Measurements from ENCODE around the gene PEX11B.

Gene PEX11B, protein sequence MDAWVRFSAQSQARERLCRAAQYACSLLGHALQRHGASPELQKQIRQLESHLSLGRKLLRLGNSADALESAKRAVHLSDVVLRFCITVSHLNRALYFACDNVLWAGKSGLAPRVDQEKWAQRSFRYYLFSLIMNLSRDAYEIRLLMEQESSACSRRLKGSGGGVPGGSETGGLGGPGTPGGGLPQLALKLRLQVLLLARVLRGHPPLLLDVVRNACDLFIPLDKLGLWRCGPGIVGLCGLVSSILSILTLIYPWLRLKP

DNA sequence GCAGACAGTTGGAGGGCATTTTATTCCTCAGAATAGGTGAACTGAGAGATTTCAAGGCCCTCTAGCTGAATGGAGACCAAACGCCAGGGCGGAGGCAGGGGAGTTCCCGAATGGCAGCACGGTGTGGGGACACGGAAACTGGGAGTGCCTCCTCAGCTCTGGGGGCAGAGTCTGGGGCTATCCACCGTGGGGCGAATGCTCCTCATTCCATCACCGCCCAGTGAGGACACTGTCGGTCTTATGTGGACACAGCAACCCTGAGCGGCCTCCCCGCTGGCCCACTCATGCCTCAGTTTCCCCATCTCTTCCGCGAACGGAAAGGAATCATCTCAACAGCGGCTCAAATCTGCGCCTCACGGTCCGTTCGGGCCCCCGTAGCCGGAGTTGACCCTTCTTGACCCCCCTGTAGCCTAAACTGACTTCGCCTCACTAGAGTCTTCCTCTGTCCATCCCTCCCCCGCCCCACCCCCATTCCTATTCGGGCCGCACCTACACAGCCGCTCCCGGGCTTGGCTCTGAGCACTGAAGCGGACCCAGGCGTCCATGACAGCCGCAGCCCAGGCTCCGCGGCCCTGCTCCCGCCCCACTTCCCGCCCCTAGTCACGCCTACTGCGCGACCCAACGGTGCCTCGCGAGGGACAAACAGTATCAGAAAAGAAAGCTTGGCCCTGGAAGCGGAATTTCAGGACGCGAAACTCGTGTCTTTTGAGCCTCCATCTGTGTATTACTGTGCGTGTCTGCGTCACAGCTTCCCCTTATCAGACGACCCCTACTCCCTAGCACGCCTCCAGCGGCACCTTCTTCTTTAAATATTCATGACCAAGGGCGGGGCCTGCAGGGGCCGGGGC is at the start of gene PEX11B:
PEX11B (minus strand) TSS at position 574 of the 848 bp plus-strand sequence; CDS start at position 545, 29 bp downstream.
- no peak for DNase-seq (ENCODE audit: low read depth, low spot score)

DNA sequence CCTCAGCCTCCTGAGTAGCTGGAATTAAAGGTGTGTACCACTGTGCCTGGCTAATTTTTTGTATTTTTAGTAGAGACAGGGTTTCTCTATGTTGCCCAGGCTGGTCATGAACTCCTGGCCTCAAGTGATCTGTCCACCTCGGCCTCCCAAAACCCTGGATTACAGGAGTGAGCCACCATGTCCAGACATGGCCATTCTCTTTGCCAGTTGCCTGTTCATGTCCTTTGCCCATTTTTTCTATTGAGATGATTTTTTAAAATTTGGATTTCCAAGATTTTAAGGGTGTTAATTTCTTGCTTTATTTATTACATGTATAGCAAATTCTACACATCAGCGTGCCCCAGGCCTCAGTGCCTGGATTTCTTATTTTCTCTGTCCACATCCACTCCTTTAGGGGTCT is 48.8 kb upstream of the PEX11B start:
- no peak for DNase-seq (ENCODE audit: low read depth, low spot score)

DNA sequence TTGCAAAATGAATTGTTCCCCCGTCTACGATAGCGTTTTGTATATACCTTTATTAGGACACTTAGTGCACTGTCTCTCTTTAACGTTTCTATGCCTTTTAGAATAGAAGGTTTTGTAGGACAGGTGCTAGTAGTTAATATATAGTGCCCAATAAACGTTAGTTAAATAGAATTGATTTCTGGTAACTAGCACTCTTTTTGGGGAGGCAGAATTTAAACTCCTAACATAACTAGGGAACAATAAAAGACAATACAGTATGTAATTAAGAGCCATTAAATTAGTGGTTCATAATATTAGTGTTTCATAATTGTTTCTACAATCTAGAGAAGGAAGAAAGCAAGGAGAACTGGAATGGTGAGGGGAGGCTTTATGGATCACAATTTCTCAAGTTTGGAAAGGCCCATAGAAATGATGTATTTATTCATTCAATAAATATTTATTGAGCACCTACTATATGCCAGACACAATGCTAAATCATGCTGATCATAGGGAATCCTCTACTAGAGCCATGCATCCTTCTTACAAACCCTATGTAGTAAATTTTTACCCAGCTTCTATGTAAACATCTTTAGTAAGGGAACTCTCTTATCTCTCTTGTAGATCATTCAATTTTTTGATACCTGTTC is 46.7 kb upstream of the PEX11B start:
- no peak for DNase-seq (ENCODE audit: low read depth, low spot score)

DNA sequence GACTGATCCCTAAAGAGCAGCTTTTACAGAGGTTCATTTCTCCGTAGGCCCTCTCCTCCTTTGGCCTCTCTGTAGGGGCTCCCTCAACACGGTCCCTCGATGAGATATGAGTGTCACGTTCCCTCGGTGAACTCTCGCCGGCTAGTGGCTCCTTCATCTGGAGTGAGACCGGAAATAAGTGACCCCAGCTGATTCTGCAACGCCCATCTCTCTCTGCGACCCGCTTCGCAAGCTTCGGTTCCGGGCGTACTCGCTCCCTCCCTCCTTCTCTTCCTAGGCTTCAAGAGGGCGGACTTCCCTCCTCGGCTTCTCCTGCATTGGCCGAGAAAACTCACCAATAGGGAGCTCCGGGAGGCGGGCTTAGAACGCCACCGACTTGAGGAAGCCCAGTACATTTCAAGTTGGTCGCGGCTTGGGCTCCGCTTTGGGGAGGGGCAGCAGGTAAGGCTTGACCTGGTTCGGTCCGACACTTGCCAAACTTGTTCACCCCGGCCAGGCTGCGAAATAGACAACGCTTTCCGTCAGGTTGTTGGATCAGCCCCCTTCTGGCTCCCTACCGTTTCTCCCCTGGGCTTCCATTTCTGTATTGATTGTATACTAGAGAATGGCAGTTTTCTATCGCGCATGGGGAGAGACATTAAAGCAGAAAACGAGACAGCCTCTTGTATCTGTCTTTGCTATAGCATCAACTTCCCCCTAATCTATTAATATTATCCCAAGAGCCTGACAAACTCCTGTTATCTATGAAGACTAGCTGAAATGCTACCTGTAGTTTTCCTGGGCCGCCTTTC is 46.0 kb upstream of the PEX11B start, which contains the start of the genes ANKRD34A and POLR3GL:
ANKRD34A (minus strand) TSS at position 248 of the 791 bp plus-strand sequence. CDS start 2,816 bp downstream, outside the sequence.
POLR3GL (plus strand) TSS at position 363 of the 791 bp plus-strand sequence. CDS start 10,176 bp downstream, outside the sequence.
- DNase-seq (ENCODE audit: low read depth, low spot score) = peak; percentile 89

DNA sequence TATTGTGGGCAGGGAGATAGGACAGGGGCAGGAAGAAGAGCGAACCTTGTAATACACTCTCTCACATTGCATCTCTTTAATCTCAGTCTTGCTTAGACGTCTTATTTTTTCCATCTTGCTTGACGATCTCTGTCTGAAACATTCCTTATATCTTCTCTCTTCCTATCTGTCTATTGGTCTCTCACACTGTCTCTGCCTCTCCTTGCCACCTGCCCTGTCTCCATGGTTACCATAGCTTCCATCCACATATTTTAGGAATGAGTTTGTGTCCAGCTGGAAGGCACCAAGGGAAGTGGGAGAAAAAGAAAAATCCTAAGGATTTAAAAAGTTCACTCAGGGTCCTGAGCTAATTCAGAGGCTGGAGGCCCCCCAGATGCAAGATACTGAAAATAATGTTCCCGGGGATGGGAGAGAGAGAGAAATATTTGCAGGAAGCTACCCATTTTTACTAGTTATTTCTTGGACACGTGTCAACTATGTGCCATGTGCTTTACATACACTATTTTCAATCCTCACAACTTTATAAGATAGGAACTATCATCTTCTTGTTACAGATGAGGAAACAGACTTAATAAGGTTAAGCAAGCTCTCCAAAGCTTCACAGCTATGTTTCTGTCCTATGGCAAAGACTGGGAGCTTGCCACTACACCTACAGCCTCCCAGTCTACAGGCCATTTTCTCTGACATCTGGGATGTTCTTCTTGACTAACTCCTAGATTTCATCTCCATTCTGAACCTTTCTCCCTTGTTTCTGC is 44.9 kb upstream of the PEX11B start:
- no peak for DNase-seq (ENCODE audit: low read depth, low spot score)

DNA sequence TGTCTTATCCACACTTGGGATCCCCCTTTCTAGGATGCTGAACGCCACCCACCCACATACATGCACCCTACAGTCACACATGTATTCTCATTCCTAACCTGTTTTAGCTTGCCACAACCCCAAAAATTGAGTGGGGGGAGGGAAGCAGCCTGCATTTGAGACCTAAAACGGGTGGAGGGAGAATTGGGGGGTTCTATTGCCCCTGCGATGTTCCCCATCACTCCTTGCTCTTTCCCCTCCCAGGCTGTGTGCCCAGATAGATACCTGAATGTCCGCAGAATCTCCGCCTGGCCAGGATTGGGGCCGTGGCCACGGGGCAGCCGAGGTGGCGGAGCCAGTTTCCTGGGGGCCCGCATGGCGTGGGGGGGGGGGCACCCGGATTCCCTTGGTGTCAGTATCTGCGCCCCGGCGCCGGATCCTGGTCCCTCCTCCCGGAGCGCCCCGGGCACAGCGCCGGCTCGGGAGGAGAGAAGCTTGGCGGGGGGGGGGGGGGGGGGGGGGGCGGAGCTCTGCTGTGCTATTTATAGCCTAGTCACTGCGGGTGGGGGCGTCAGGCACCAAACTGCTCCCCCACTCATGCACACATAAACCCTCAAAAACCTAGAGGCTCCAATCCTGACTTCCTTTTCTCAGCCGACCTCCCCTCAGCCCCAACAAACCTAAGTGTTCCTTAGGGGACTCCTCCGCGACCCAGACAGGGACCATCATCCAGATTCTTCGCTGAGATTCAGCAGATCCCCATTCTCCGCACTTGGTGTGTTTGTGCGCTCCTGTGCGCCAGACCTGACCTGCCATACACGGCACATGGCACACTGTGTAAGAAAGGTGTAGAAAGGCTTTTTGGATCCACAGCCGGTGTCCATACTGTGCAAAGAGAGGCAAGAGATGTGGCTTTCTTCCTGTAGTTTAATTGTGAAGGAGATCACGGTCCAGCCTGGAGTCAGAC is 43.9 kb upstream of the PEX11B start:
- no peak for DNase-seq (ENCODE audit: low read depth, low spot score)

DNA sequence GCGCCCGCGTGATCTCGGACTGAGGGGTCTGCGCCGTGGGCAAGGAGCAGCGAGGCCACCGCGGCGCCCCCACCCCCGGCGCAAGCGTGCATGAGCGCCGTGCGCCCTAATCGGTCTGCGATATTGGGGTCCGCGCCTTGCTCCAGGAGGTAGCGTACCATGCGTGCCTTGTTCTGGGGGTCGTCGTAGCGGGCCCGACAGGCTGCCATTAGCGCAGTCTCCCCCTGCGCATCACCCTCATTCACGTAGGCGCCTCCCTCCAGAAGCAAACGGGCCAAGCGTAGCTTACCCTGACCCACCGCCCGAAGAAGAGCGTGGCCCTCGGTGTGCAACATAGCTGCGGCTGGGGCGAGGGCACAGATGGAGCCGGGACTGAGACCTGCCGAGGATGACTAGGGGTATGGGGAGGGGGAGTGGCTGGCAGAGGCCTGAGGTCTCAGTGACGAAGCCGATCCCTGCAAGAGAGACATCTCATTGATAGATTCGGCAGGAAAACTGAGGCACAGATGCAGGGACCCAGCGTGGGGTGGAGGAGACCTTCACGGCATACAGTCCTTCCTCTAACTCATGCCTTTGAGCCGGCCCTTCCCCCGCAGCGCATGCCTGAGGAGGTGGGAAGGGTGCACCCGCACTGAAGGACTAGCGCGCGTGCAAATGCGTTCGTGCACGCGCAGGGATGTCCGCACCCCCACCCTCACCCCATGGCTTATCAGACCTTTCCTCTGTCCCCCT is 43.1 kb upstream of the PEX11B start:
- DNase-seq (ENCODE audit: low read depth, low spot score) = no peak

DNA sequence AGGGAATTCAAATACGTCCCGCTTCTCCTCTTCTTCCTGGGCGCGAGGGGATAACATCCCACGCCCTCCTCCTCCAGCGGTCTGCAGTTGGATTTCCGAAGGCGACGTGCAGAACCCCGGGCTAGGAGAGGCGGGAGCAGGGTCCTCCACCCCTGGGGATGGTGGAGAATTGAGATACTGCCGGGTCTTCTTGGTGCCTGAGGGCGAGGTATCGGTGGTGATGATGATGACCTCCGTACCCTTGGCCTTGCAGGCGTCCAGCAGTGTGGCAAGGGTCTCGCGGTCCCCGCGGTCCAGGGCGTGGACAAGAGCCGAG is 42.5 kb upstream of the PEX11B start:
- no peak for DNase-seq (ENCODE audit: low read depth, low spot score)

DNA sequence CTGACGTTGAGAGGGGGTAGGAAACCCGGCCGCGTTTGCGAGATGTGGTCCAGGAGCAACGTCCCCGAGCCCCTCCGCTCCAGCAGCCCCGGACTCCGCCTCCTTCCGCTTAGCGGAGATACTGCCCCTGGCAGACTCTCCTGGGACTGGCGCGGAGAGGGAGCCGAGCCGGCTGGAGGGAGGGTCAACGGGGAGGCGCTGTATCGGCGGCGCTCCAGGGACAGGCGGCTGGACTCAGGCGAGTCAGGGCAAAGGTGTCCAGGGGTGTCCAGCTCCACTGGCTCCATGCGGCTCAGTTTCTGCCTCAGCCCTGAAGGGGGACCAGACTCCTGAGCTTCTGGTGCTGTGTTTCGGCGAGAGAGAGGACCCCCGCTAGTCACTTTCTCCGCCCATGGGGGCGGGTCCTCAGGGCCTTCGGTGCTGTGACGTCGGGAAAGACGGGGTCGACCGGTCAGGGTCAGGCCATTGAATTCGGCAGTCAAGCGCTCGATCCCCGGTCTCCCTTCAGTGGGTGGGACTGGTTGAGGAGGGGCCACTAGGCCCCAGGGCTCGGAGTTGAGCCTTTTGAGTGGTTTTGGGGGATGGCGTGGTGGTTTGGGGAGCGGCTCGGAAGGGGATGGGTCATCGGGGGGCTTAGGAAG is 42.1 kb upstream of the PEX11B start:
- no peak for DNase-seq (ENCODE audit: low read depth, low spot score)

DNA sequence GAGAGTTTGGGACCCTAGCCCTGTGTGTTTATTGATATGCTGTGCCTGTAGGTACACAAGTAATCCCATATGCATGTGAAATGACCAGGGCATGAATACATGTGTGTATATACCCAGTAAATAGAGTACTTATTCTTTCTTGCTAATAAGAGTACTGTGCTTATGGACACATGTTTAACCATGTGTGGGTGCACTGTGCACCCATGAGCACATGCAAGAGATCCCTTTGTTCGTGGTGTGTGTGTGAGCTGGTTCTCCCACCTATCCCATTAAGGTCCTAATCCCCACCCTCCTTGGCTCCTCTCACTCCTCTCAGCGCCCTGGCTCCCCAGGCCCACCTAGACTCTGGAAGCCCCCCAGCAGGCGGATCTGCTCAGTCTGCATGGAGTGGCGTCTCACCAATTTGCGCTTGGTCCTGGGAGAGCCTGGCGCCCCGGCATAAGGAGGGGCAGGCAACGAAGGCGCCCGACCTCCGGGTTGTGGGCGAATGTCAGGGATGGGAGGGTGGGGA is 41.5 kb upstream of the PEX11B start:
- no peak for DNase-seq (ENCODE audit: low read depth, low spot score)

DNA sequence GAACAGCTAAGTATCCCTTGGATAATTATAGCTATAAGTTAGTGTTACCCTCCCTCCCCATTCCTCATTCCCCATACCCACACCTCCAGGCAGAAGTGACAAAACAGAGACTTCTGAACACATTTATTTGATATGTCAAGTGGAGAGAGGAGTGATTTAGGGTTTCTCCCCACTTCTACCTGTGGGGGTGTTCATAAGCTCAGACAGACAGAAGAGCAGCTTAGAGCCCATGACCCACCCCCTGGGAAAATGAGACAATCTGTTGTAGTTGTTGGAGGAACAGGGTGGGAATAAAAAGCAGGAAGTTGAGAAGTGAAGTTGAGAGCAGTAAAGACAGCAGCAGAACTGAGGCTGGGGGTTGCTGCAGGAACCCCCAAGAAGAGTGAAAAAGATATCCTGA is 40.8 kb upstream of the PEX11B start:
- no peak for DNase-seq (ENCODE audit: low read depth, low spot score)

DNA sequence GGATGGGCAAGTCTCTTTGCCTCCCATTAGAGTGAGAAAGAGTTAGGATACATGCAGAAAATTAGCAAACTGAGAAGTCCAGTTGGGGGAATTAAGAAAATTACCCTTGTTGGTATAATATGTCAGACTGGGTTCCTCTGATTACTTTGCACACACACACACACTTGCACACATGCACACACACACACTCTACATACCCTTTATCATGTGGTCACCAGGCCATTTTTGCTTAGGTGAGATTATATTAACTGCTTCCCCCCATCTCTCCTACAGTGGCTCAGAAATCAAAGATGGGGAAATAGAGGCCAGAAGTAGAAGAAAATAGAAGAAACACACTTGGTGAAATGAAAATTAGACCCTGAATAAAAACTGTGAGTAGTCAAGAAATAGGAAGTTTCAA is 40.2 kb upstream of the PEX11B start:
- no peak for DNase-seq (ENCODE audit: low read depth, low spot score)

DNA sequence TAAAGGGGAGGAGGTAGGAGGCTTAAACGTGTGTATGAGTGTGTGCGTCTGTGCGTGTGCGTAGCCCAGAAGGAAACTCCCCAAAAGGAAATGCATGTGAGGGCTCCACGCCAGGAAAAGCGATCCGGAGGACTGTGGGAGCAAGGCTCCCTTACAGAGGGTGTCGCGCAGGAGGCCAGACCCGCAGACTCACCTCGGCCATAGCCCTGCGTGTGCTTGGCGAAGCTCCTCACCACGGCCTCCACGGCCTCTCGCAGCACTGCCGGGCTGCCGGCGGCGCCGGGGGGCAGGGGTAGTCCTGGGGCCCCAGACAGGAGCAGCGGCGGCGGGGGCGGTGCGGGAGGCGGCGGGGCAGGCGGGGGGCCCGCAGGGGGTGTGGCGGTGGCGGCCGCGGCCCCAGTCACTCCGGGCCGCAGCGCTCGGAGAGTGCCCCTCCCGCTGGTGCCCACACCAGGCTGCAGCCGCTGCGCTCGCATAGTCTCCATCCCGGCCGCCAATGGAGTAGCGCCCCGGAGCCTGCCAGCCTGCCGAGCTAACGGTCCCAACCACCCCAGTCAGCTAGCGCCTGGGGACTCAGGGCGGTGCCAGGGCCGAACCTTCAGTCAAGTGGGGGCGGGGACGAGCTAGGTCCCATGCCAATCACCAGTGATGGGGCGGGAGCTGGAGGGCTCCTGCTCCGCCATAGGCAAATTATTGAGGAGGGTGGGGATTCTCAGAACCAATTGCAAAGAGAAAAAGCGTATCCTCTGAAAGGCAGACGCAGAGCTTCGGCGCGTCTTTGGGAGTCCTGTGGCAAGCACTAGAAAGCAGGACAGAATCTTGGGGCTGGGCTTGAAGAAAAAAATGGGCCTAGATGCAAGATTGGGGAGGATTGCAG is 39.2 kb upstream of the PEX11B start, which contains the start of gene LIX1L:
LIX1L (minus strand) TSS at position 575 of the 877 bp plus-strand sequence; CDS start at position 485, 90 bp downstream.
- DNase-seq (ENCODE audit: low read depth, low spot score) = peak; percentile 85

DNA sequence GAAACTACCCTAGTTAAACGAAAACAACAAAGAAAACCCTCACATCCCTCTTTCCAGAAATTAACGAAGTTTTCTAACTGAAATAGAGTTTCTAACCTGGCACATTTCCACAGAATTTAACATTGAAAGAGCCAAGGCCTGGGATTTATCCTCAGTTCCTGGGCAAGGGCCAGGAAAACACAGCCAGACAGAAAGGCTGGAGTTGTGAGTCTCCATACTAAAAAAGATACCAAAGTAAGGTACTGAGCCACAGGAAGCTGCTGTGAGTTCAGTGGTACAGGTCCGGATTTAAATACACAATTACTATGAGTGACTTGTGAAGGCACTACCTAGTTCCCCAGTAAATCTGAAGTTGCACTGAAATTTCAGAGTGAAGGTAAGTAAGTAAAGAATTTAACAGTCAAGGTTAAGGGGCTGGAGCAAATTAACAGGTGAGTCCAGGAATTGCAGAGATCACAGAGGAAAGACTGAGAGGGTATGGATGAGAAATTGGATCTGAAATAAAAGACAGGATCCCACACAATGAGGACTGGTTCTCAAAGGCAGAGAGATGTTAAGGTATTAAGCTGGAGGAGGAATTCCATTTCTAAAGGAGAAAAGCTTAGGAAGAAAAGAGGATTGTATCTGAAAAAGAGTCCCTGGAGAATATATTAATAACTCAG is 38.4 kb upstream of the PEX11B start:
- no peak for DNase-seq (ENCODE audit: low read depth, low spot score)

DNA sequence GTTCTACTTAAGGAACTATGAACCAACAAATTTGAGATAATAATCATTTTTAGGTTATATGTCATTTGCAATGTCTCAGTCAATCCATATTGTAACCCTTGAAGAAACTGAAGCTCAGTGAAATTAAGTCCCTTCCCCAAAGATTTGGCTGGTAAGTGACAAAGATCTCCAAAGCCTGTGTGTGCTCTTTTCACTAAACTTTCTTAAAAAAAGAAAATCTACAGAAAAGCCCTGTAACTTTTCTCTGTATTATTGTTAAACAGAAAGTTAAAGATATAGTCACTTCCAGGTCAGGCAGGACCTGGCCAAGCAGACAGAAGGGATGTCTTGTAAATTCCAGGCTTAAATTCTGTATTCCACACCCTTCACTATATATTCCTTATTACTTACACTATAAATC is 37.8 kb upstream of the PEX11B start:
- DNase-seq (ENCODE audit: low read depth, low spot score) = no peak

DNA sequence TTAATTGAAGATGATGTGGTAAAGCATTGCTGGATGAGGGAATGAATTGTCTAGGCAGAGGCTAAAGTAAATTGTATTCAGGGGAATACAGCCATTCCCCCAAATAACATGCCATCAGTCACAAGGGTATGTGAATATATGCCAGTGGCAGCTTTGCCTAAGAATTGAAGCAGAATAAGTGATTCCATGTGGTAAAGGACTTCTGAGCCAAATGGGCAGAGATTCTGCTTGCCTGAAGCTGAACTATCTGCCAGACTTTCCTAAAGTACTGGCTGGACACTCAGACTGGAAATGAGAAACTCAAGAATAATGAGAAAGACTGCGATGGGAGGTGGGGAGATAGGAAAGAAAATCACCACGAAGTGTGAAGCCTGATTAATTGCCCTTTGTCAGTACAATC is 36.9 kb upstream of the PEX11B start:
- no peak for DNase-seq (ENCODE audit: low read depth, low spot score)

DNA sequence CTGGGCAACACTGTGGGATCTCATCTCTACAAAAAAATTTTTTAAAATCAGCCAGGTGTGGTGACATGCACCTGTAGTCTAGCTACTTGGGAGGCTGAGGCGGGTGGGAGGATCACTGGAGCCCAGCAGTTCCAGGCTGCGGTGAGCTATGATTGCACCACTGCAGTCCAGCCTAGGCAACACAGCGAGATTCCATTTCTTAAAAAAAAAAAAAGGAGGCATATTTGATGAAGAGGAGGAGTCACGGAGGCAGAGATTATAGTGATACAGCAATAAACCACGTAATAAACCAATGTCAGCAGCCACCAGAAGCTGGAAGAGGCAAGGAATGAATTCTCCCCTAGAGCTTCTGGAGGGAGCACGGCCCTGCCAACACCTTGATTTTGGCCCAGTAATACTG is 35.3 kb upstream of the PEX11B start:
- no peak for DNase-seq (ENCODE audit: low read depth, low spot score)

All from iPS DF 19.7 (cell line).